Calu3 (cell line): ENCODE results near the gene CFL2. TPM values are rescaled to one million over a fixed set of nuclear protein-coding genes. Genes with fewer than 3 reads are reported as not detected.
A peak's percentile ranks its signal among the peaks of the same experiment; 100 is the strongest.

ENCODE experiments used
- BruUV-seq: library from RNA; stranded (reverse); fragments of 400-500 nt; replicated peaks from 2 replicates; lab custom pipeline; 2021; lab: Mats Ljungman, UMichigan
- CTCF ChIA-PET: fragments of 300-600 bp; sonication (Branson Sonifier 250); formaldehyde crosslinking; loops from one replicate; lab custom pipeline; 2022; ENCODE audit warnings: antibody characterized with exemption; lab: Charles Lee
- DNase-seq: peaks from one replicate; pipeline ENCODE4 v3.0.0; 2022
- H3K27ac Mint-ChIP-seq: one replicate; pipeline ENCODE4 v1.8.0; 2022; ENCODE audit warnings: mixed read lengths; ENCODE audit not compliant: unreplicated experiment
- H3K27me3 Mint-ChIP-seq: one replicate; pipeline ENCODE4 v1.8.0; 2022; ENCODE audit warnings: mixed read lengths; ENCODE audit not compliant: unreplicated experiment
- H3K36me3 Mint-ChIP-seq: one replicate; pipeline ENCODE4 v1.8.0; 2022; ENCODE audit warnings: mild to moderate bottlenecking, moderate library complexity, mixed read lengths; ENCODE audit not compliant: insufficient read depth, unreplicated experiment
- H3K4me1 Mint-ChIP-seq: one replicate; pipeline ENCODE4 v1.8.0; 2022; ENCODE audit warnings: mild to moderate bottlenecking, low read depth, mixed read lengths; ENCODE audit not compliant: unreplicated experiment
- H3K4me3 Mint-ChIP-seq: one replicate; pipeline ENCODE4 v1.8.0; 2022; ENCODE audit warnings: mild to moderate bottlenecking, low read depth, moderate library complexity, mixed read lengths; ENCODE audit not compliant: unreplicated experiment
- H3K9me3 Mint-ChIP-seq: one replicate; pipeline ENCODE4 v1.8.0; 2022; ENCODE audit warnings: low read depth, mixed read lengths; ENCODE audit not compliant: unreplicated experiment
- CTCF ChIP-seq: fragments of 200-600 bp; IDR thresholded peaks from one replicate; pipeline ENCODE4 v1.8.0; 2022; ENCODE audit warnings: antibody characterized with exemption; ENCODE audit not compliant: unreplicated experiment
- intact Hi-C: fragments of 100-400 bp; cut with micrococcal nuclease; formaldehyde crosslinking; loops from one replicate; pipeline ENCODE4 v1.10.0; 2022; ENCODE audit not compliant: unreplicated experiment
- total RNA-seq: library from RNA; stranded (reverse); gene quantifications from 2 replicates; pipeline ENCODE4 v1.2.3, GENCODE V29; 2022

The CFL2 gene
- total RNA-seq, 1 experiment from 2014 or later, result 24.4 TPM

- Mint-ChIP-seq H3K9me3 (no peaks in the 10 kb centered on the region), H3K4me1 (peaks cover 8% of the 10 kb centered on the region), H3K27ac (no peak overlapping the region), H3K36me3 (peaks cover 13% of the 10 kb centered on the region), H3K4me3 (peak overlapping the region; percentile 69), H3K27me3 (no peaks in the 10 kb centered on the region)
- CTCF ChIA-PET, result no interaction called here
- TF ChIP-seq CTCF, result no peak
- intact Hi-C loops, result no loop called here
- DNase-seq, result no peak
- no TSS peak for BruUV-seq
Measured at GRCh38 chr14:34715127-34715863, 902 bp upstream of the CFL2 start.

DNA sequence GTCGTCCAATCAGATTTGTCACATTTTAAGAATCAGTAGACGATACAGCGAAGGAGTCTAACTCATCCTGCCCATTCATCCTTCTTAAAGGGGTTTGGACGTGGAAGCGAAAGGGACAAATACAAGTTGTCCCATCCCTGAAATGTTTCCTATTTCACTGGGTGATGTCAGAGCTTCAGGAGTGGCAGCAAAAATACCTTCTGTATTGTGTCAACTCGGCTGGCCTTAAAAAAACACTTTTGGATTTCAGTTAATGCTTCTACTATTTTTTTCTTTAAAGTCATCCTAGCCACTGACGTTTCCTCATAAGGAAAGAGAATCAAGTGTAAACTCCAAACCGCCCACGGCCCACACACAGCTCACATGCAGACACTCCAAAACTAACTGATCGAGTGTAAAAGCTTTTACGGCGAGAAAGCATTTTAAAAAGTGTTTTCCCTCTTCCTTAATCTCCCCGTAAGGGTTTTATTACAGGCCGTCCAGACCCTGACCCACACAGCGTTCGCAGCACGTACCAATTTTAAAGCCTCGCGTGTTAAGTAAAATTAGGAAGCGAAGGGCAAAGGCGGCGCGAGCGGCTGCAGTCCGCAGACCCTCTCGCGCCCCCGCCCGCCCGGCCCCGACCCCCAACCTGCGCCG, 593 bp downstream of the CFL2 start:
- intact Hi-C loops, result no loop called here
- CTCF ChIA-PET, result interaction anchor here (1.0 kb wide), 1 partner anchor 9 kb away, joined by 5 read pairs; no protein-coding TSS in a partner anchor
- BruUV-seq, result no TSS peak
- peak overlapping the region; percentile 69 for H3K4me3 Mint-ChIP-seq
- no peak for TF ChIP-seq CTCF
- H3K36me3 Mint-ChIP-seq, result peaks cover 13% of the 10 kb centered on the region
- H3K27ac Mint-ChIP-seq, result peak overlapping the region; percentile 78
- no peak for DNase-seq
- H3K9me3 Mint-ChIP-seq, result no peaks in the 10 kb centered on the region
- no peaks in the 10 kb centered on the region for H3K27me3 Mint-ChIP-seq
- peaks cover 8% of the 10 kb centered on the region for H3K4me1 Mint-ChIP-seq

DNA sequence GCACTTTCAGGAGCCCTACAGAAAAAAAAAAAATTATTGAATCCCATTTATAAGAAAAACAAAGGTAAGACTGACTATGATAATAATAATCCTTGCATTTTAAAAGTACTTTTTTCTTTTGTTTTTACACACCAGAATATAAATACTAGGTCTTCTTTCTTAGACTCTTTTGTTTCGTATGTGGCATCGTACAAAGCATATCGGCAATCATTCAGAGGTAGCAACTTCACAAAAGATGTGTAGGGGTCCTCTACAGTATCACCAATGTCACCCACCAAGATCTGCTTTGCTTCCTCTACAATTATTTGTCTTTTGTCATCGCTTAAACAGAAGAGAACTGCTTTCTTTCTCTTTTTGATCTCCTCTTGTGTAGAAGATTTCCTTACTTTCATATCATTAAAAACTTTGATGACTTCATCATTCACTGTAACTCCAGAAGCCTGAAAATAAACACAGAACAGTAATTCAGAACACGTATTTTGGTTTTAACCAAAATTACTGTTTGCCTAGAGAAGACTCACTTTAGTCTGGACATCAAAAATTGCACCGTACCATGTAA, 1.2 kb downstream of the CFL2 start:
- TF ChIP-seq CTCF, result no peak
- DNase-seq, result no peak

DNA sequence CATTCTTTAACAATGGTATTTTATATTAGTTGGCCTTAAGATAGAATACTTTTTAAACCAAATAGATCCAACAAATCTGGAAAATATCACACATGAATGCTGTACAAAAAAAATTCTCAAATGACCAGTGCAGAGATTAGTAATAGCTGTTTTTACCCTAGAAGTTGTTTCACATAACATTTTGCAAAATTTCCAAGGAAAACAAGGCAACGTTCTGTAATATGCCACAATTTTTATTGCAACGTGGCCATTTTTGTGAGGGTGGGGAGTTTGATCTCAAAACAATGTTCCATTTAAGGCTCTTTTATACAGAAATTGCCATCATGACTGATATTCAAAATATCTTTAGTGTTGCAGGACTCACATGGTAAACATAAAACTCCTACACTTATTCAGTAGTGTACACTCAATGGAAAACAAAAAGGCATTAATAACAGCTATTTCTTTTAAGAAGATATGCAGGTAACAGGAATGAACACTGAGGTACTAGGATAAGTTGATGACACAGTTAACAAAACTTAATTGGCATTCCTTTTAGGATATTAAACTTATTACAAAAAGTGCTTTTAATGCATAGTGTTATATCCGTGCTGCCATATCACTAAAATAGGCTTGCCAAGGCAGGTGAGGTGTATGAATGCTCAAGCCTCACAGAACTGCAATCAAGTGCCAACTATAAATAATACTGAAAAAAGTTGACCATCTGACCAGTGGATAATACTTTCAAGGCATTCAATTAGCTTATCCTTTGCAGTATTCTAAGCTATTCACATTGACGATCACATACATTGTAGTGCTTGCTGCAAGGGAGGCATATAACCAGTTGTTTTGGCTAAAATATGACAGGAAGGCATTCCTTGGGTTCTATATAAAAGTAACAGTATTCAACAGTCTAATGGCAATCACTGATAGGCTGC, 2.3 kb downstream of the CFL2 start:
- no peak for TF ChIP-seq CTCF
- CTCF ChIA-PET, result interaction anchor here (1.8 kb wide), 1 partner anchor 11 kb away, joined by 5 read pairs; no protein-coding TSS in a partner anchor
- Mint-ChIP-seq H3K4me3 (no peak overlapping the region), H3K27me3 (no peaks in the 10 kb centered on the region), H3K36me3 (peaks cover 13% of the 10 kb centered on the region), H3K9me3 (no peaks in the 10 kb centered on the region), H3K4me1 (peaks cover 8% of the 10 kb centered on the region), H3K27ac (no peak overlapping the region)
- intact Hi-C loops, result no loop called here
- DNase-seq, result no peak
- no TSS peak for BruUV-seq

More for the DNA sequence above, 1.2 kb downstream of the CFL2 start:
- no peaks in the 10 kb centered on the region for H3K9me3 Mint-ChIP-seq
- TSS peak; percentile 62 for BruUV-seq
- intact Hi-C loops, result no loop called here
- peaks cover 8% of the 10 kb centered on the region for H3K4me1 Mint-ChIP-seq
- CTCF ChIA-PET, result interaction anchor here (1.0 to 1.8 kb wide), 2 partner anchors 9 to 10 kb away, joined by 5 read pairs; no protein-coding TSS in a partner anchor
- no peaks in the 10 kb centered on the region for H3K27me3 Mint-ChIP-seq
- peak overlapping the region; percentile 78 for H3K27ac Mint-ChIP-seq
- H3K36me3 Mint-ChIP-seq, result peaks cover 13% of the 10 kb centered on the region
- H3K4me3 Mint-ChIP-seq, result peak overlapping the region; percentile 69
